Spleen (tissue), 7 donors: ENCODE data around the gene ICAM4.

Experiments
- POLR2AphosphoS5 ChIP-seq, 3 donors: sonication (generic); formaldehyde crosslinking; IDR thresholded peaks; one replicate each; pipeline ENCODE4 v1.5.1; 2017; ENCODE audit warnings: antibody characterized with exemption in 3 of 3
- TF ChIP-seq, protein P1 (sequence below), 11 experiments: fragments of 200-600 bp in 7 of 11; fragments of 450-650 bp in 4 of 11; sonication (generic) in 4 of 11; IDR thresholded peaks in 8 of 11; conservative IDR thresholded peaks in 3 of 11; 1 replicate in 7 of 11; 2 replicates in 4 of 11; pipeline versions ENCODE4 v1.4.0 to v1.8.0; 2016 to 2021; ENCODE audit warnings: antibody characterized with exemption in 11 of 11, inconsistent platforms in 4 of 11, mild to moderate bottlenecking in 1 of 11
- donor health status: DM: no; HTN: no; CAD: no; lungs with moderate emphysema.
- donor health status: DM: no; HTN: no; CAD: no.
- donor health status: DM: no; HTN: no; CAD: no.

DNA sequence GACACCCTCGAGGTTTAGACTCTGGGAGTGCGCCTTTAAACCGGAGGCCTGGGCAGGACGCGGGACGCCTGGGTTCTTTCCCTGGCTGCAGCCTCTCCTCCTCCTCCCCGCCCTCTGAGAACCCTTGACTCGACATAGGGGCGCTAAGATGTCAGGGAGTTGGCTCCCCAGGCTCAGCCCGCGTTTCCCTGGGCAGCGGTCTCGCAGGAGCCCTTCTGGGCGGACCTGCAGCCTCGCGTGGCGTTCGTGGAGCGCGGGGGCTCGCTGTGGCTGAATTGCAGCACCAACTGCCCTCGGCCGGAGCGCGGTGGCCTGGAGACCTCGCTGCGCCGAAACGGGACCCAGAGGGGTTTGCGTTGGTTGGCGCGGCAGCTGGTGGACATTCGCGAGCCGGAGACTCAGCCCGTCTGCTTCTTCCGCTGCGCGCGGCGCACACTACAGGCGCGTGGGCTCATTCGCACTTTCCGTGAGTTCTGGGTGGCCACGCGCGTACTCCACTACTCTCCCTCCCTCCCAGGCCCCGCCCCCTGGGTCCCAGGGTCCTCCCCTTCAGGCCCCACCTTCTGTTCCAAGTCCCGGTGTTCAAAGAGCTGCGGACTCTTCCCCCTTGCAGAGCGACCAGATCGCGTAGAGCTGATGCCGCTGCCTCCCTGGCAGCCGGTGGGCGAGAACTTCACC is 4.3 kb downstream of the ICAM4 start:
- TF ChIP-seq, protein P1, sequence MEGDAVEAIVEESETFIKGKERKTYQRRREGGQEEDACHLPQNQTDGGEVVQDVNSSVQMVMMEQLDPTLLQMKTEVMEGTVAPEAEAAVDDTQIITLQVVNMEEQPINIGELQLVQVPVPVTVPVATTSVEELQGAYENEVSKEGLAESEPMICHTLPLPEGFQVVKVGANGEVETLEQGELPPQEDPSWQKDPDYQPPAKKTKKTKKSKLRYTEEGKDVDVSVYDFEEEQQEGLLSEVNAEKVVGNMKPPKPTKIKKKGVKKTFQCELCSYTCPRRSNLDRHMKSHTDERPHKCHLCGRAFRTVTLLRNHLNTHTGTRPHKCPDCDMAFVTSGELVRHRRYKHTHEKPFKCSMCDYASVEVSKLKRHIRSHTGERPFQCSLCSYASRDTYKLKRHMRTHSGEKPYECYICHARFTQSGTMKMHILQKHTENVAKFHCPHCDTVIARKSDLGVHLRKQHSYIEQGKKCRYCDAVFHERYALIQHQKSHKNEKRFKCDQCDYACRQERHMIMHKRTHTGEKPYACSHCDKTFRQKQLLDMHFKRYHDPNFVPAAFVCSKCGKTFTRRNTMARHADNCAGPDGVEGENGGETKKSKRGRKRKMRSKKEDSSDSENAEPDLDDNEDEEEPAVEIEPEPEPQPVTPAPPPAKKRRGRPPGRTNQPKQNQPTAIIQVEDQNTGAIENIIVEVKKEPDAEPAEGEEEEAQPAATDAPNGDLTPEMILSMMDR (IDR thresholded peaks at IDR 0.05 in 8 of 11, conservative IDR thresholded peaks at IDR 0.05 in 3 of 11), result no peak
- peak; percentile 32 to 67 (median 40) for TF ChIP-seq POLR2AphosphoS5 (IDR thresholded peaks at IDR 0.05)
